ENCODE measurements around the gene MYL3.
"Not testable (repeated sequence)": the region's sequence is repeated elsewhere in the genome, so short reads cannot be mapped to it uniquely, and the experiment has no call there.

The MYL3 gene

GRCh38 chr3:46830801-46831200 is 32.4 kb downstream of the MYL3 start:
- ChIA-PET POLR2A (no interaction called here), CTCF (no interaction called here)
- TF ChIP-seq CTCF (IDR thresholded peaks at IDR 0.05; ENCODE audit: insufficient read depth, low read length, missing control alignments) = no peak
- no peak for DNase-seq (ENCODE audit: low read depth, low spot score)
- no peak overlapping the region for H3K4me3 ChIP-seq (ENCODE audit: low read depth, low read length)

- POLR2A ChIA-PET = no interaction called here
- TF ChIP-seq CTCF (IDR thresholded peaks at IDR 0.05; ENCODE audit: insufficient read depth, low read length, missing control alignments) = no peak
- DNase-seq (ENCODE audit: low read depth, low spot score) = no peak
- CTCF ChIA-PET = no interaction called here
- H3K4me3 ChIP-seq (ENCODE audit: low read depth, low read length) = no peak overlapping the region
Observed at GRCh38 chr3:46829699-46830208, 33.5 kb downstream of the MYL3 start.

GRCh38 chr3:46825450-46825849 is 37.8 kb downstream of the MYL3 start:
- POLR2A ChIA-PET = no interaction called here
- CTCF ChIA-PET = no interaction called here
- TF ChIP-seq CTCF (IDR thresholded peaks at IDR 0.05; ENCODE audit: insufficient read depth, low read length, missing control alignments) = no peak
- DNase-seq (ENCODE audit: low read depth, low spot score) = no peak
- no peak overlapping the region for H3K4me3 ChIP-seq (ENCODE audit: low read depth, low read length)

DNA sequence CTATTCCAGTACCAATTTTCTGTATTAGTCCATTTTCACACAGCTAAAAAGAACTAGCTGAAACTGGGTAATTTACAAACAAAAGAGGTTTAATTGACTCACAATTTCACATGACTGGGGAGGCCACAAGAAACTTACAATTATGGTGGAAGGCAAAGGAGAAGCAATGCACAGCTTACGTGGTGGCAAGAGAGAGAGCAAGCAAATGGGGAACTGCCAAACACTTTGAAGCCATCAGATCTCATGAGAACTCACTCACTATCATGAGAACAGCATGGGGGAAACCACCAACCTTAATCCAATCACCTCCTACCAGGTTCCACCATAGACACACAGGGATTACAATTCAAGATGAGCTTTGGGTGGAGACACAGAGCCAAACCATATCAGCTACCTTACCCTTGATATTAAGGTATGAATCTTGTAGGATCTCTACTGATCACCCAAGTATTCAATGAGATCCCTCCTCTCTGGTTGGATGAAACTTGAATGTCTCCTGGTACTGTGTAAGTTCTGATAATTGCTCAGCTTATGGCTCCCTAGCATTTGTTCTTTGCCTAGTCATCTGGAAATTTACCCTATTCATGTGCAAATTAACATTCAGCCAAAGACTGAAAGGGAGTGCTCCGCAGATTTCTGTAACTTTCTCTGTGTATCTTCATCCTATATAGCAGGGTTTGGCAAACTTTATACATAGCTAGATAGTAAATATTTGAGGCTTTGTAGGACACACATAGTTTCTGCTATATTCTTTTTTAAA is 38.9 kb downstream of the MYL3 start:
- no peak for DNase-seq (ENCODE audit: low read depth, low spot score)
- TF ChIP-seq CTCF (IDR thresholded peaks at IDR 0.05; ENCODE audit: insufficient read depth, low read length, missing control alignments) = no peak
- ChIA-PET POLR2A (interaction anchor here (0.6 kb wide), 2 partner anchors 101 to 502 kb away, joined by 3 to 4 read pairs; no protein-coding TSS in a partner anchor), CTCF (interaction anchor here (1.5 kb wide), 1 partner anchor 42 kb away, joined by 5 read pairs; no protein-coding TSS in a partner anchor)
- H3K4me3 ChIP-seq (ENCODE audit: low read depth, low read length) = no peak overlapping the region

- POLR2A ChIA-PET; DNase-seq (ENCODE audit: low read depth, low spot score); CTCF ChIA-PET; H3K4me3 ChIP-seq (ENCODE audit: low read depth, low read length): not testable (repeated sequence)
Observed at GRCh38 chr3:46823314-46823713, 39.9 kb downstream of the MYL3 start.

DNA sequence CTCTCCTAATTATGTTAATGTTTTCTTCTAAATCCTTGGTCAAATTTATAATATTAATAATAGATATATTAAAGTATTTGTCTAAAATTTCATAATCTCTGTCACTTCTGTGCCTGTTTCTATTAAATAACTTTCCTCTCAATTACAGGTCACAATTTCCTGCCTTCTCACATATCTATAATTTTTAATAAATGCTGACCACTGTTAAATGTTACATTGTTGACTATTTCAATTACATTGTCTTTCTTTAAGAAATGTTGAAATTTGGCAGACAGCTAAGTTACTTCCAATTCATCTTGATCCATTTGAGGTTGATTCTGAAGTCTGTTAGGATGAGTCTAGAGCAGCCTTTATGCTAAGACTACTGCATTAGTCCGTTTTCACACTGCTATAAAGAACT is 41.7 kb downstream of the MYL3 start:
- DNase-seq (ENCODE audit: low read depth, low spot score) = no peak
- POLR2A ChIA-PET = no interaction called here
- no peak overlapping the region for H3K4me3 ChIP-seq (ENCODE audit: low read depth, low read length)
- CTCF ChIA-PET = interaction anchor here (1.2 to 1.3 kb wide), 3 partner anchors 16 to 46 kb away, joined by 3 read pairs; no protein-coding TSS in a partner anchor
- no peak for TF ChIP-seq CTCF (IDR thresholded peaks at IDR 0.05; ENCODE audit: insufficient read depth, low read length, missing control alignments)

GRCh38 chr3:46820852-46821251 is 42.4 kb downstream of the MYL3 start:
- TF ChIP-seq CTCF (IDR thresholded peaks at IDR 0.05; ENCODE audit: insufficient read depth, low read length, missing control alignments) = no peak
- no peak for DNase-seq (ENCODE audit: low read depth, low spot score)
- CTCF ChIA-PET = interaction anchor here (0.9 to 1.3 kb wide), 4 partner anchors 16 to 46 kb away, joined by 3 to 4 read pairs (median 3); no protein-coding TSS in a partner anchor
- H3K4me3 ChIP-seq (ENCODE audit: low read depth, low read length) = no peak overlapping the region
- POLR2A ChIA-PET = no interaction called here

Data from AG04449 (cell line).